ENCODE data around the gene HDDC2. TPM values are rescaled to one million over a fixed set of nuclear protein-coding genes. Genes with fewer than 3 reads are reported as not detected.

Gene HDDC2
- total RNA-seq, 1 donor from 2014 or later, result 18.4 TPM

DNA sequence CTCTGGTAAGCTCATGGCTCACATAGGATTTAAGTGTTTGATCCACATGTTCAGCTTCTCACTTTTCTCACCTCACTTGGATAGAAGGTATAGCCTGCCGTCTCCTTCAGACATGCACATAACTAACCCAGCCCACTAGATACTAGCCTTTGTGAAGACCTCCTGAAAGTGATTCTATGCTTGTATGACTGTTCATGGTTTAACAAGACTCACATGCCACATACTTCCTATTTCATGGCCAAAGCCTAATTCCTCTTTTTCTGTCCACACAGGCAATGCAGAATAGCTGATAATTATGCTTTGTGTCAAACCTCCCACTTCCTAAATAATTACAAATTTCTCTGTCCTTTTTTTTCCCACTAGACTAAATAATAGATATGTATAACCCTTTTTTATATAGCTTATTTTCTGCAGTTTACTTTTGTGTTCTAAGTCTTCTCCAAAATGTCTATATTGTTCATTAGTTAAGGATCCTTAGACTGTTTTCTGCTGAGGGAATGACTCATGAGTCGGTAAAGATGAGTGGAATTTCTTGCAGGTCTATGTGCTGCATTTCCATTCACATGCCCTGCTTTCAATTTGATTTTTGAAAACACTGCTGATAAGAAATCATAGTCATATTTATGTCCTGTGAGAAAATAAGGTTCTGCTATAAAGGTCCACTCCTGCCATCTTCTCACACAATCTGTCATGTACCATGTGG is 43.0 kb downstream of the HDDC2 start:
- no peak overlapping the region for H3K27ac Mint-ChIP-seq (ENCODE audit: unreplicated experiment)
- peaks cover 20% of the 10 kb centered on the region for H3K36me3 Mint-ChIP-seq (ENCODE audit: low read depth, unreplicated experiment)
- no peaks in the 10 kb centered on the region for H3K27me3 Mint-ChIP-seq (ENCODE audit: unreplicated experiment)
- no peak for TF ChIP-seq CTCF (IDR thresholded peaks at IDR 0.05; ENCODE audit: unreplicated experiment)
- H3K4me3 Mint-ChIP-seq (ENCODE audit: unreplicated experiment), result no peak overlapping the region
- H3K9me3 Mint-ChIP-seq (ENCODE audit: unreplicated experiment), result no peaks in the 10 kb centered on the region
- peaks cover 21% of the 10 kb centered on the region for H3K4me1 Mint-ChIP-seq (ENCODE audit: unreplicated experiment)
- no peak for DNase-seq (ENCODE audit: low spot score)

GRCh38 chr6:125257351-125257750 is 44.4 kb downstream of the HDDC2 start:
- Mint-ChIP-seq H3K27me3 (ENCODE audit: unreplicated experiment) (no peaks in the 10 kb centered on the region), H3K4me1 (ENCODE audit: unreplicated experiment) (peaks cover 31% of the 10 kb centered on the region), H3K36me3 (ENCODE audit: low read depth, unreplicated experiment) (peaks cover 9% of the 10 kb centered on the region), H3K9me3 (ENCODE audit: unreplicated experiment) (no peaks in the 10 kb centered on the region), H3K4me3 (ENCODE audit: unreplicated experiment) (no peak overlapping the region), H3K27ac (ENCODE audit: unreplicated experiment) (no peak overlapping the region)
- DNase-seq (ENCODE audit: low spot score), result no peak
- TF ChIP-seq CTCF (IDR thresholded peaks at IDR 0.05; ENCODE audit: unreplicated experiment), result no peak

- Mint-ChIP-seq H3K4me1 (ENCODE audit: unreplicated experiment) (peaks cover 27% of the 10 kb centered on the region), H3K4me3 (ENCODE audit: unreplicated experiment) (no peak overlapping the region), H3K27me3 (ENCODE audit: unreplicated experiment) (no peaks in the 10 kb centered on the region), H3K9me3 (ENCODE audit: unreplicated experiment) (no peaks in the 10 kb centered on the region), H3K36me3 (ENCODE audit: low read depth, unreplicated experiment) (peaks cover 4% of the 10 kb centered on the region), H3K27ac (ENCODE audit: unreplicated experiment) (no peak overlapping the region)
- DNase-seq (ENCODE audit: low spot score), result no peak
- no peak for TF ChIP-seq CTCF (IDR thresholded peaks at IDR 0.05; ENCODE audit: unreplicated experiment)
Observed at GRCh38 chr6:125255201-125255600, 46.6 kb downstream of the HDDC2 start.

GRCh38 chr6:125254321-125254720 is 47.4 kb downstream of the HDDC2 start:
- Mint-ChIP-seq H3K36me3 (ENCODE audit: low read depth, unreplicated experiment) (no peaks in the 10 kb centered on the region), H3K27ac (ENCODE audit: unreplicated experiment) (no peak overlapping the region), H3K4me3 (ENCODE audit: unreplicated experiment) (no peak overlapping the region), H3K4me1 (ENCODE audit: unreplicated experiment) (peaks cover 23% of the 10 kb centered on the region), H3K9me3 (ENCODE audit: unreplicated experiment) (no peaks in the 10 kb centered on the region), H3K27me3 (ENCODE audit: unreplicated experiment) (no peaks in the 10 kb centered on the region)
- TF ChIP-seq CTCF (IDR thresholded peaks at IDR 0.05; ENCODE audit: unreplicated experiment), result no peak
- no peak for DNase-seq (ENCODE audit: low spot score)

DNA sequence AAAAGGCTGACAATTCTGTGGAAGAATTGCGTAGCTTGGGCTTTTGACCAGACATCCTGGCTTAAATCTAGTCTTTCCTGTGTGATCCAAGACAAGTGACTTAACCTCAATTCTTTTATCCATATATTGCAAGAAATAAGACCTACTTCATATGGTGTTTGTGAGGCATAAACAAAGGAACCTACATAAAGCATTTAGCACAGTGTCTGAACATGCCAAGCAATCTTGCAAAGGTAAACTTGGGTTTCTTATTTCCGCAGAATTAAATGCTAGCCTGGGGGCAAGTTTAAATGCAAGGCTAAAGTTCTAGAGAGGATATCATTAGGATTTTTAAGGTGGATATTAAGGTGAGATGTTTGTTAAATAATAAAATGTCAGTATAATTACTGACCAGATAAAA is 47.9 kb downstream of the HDDC2 start:
- H3K27ac Mint-ChIP-seq (ENCODE audit: unreplicated experiment), result no peak overlapping the region
- no peak overlapping the region for H3K4me3 Mint-ChIP-seq (ENCODE audit: unreplicated experiment)

More for the DNA sequence above, 47.9 kb downstream of the HDDC2 start:
- no peak for TF ChIP-seq CTCF (IDR thresholded peaks at IDR 0.05; ENCODE audit: unreplicated experiment)
- Mint-ChIP-seq H3K36me3 (ENCODE audit: low read depth, unreplicated experiment) (no peaks in the 10 kb centered on the region), H3K4me1 (ENCODE audit: unreplicated experiment) (peaks cover 23% of the 10 kb centered on the region), H3K9me3 (ENCODE audit: unreplicated experiment) (no peaks in the 10 kb centered on the region), H3K27me3 (ENCODE audit: unreplicated experiment) (no peaks in the 10 kb centered on the region)
- DNase-seq (ENCODE audit: low spot score), result no peak

All from endothelial cell (in vitro differentiated cells).